IMR-90 (cell line): ENCODE results near the gene EMX2. TPM values are rescaled to one million over a fixed set of nuclear protein-coding genes. Genes with fewer than 3 reads are reported as not detected.

Experiments
- ATAC-seq: fragments of 200-7000 bp; cut with Tn5 transposase; 2 replicates; pipeline ENCODE4 v1.9.1; 2020; ENCODE audit warnings: low read depth, mild to moderate bottlenecking, moderate library complexity
- Bru-seq: library from RNA; stranded (reverse); fragments of 400-500 nt; gene quantifications from one replicate; lab custom pipeline; 2021; lab: Mats Ljungman, UMichigan
- BruChase-seq, 2 experiments: library from RNA; stranded (reverse); fragments of 400-500 nt; gene quantifications; one replicate each; lab custom pipeline; 2021; lab: Mats Ljungman, UMichigan
- BruUV-seq: library from RNA; stranded (reverse); fragments of 400-500 nt; replicated peaks from 2 replicates; lab custom pipeline; 2021; lab: Mats Ljungman, UMichigan
- CTCF ChIA-PET: fragments of 300-600 bp; formaldehyde crosslinking; extraction: SDS; loops from one replicate; lab custom pipeline; 2021; ENCODE audit warnings: antibody characterized with exemption; lab: Yijun Ruan, JAX
- POLR2A ChIA-PET: fragments of 300-600 bp; sonication (Branson Sonifier 250); formaldehyde crosslinking; loops from one replicate; lab custom pipeline; 2022; ENCODE audit warnings: antibody characterized with exemption; ENCODE audit not compliant: unreplicated experiment; lab: Charles Lee
- DNase-seq: peaks from one replicate; pipeline ENCODE4 v3.0.0; 2013
- H2AFZ ChIP-seq: replicated peaks from 2 replicates; pipeline ENCODE3; 2013; ENCODE audit warnings: low read length, mild to moderate bottlenecking; ENCODE audit not compliant: poor library complexity
- H2AK5ac ChIP-seq: 2 replicates; pipeline ENCODE4 v1.6.1; 2013; ENCODE audit warnings: low read depth, low read length, inconsistent platforms
- H2AK9ac ChIP-seq: replicated peaks from 2 replicates; pipeline ENCODE3; 2013; ENCODE audit warnings: mild to moderate bottlenecking, low read depth, low read length, moderate library complexity; ENCODE audit not compliant: poor library complexity
- H2BK120ac ChIP-seq: 2 replicates; pipeline ENCODE4 v1.6.1; 2013; ENCODE audit warnings: low read depth, low read length, inconsistent platforms
- H2BK15ac ChIP-seq: 3 replicates; pipeline ENCODE4 v1.6.1; 2013; ENCODE audit warnings: low read depth, low read length, inconsistent platforms
- H2BK20ac ChIP-seq: 2 replicates; pipeline ENCODE4 v1.6.1; 2013; ENCODE audit warnings: low read depth, mild to moderate bottlenecking, inconsistent platforms, low read length, moderate library complexity
- H2BK5ac ChIP-seq: 2 replicates; pipeline ENCODE4 v1.6.1; 2013; ENCODE audit warnings: mild to moderate bottlenecking, low read depth, low read length, inconsistent platforms; ENCODE audit not compliant: poor library complexity, severe bottlenecking
- H3K14ac ChIP-seq: replicated peaks from 2 replicates; pipeline ENCODE4 v1.6.1; 2013; ENCODE audit warnings: low read depth, low read length, inconsistent platforms
- H3K18ac ChIP-seq: 2 replicates; pipeline ENCODE4 v1.6.1; 2013; ENCODE audit warnings: low read depth, low read length, control low read depth
- H3K23ac ChIP-seq: 2 replicates; pipeline ENCODE4 v1.6.1; 2013; ENCODE audit warnings: low read depth, low read length, inconsistent platforms
- H3K27ac ChIP-seq: 2 replicates; pipeline ENCODE4 v1.5.1; 2013; ENCODE audit warnings: mild to moderate bottlenecking, control low read depth, low read length; ENCODE audit not compliant: insufficient read depth
- H3K27me3 ChIP-seq: 2 replicates; pipeline ENCODE4 v1.6.1; 2013; ENCODE audit warnings: low read length; ENCODE audit not compliant: control insufficient read depth, insufficient read depth
- H3K36me3 ChIP-seq: 2 replicates; pipeline ENCODE4 v1.6.1; 2013; ENCODE audit warnings: low read length, mixed read lengths; ENCODE audit not compliant: control insufficient read depth, insufficient read depth
- H3K4ac ChIP-seq: 2 replicates; pipeline ENCODE4 v1.6.1; 2013; ENCODE audit warnings: low read depth, low read length, inconsistent platforms
- H3K4me1 ChIP-seq: 2 replicates; pipeline ENCODE4 v1.6.1; 2013; ENCODE audit warnings: low read length, mixed read lengths; ENCODE audit not compliant: control insufficient read depth, insufficient read depth
- H3K4me2 ChIP-seq: 2 replicates; pipeline ENCODE4 v1.6.1; 2013; ENCODE audit warnings: low read depth, mild to moderate bottlenecking, control low read depth, low read length, moderate library complexity
- H3K4me3 ChIP-seq: 2 replicates; pipeline ENCODE4 v1.5.1; 2013; ENCODE audit warnings: low read depth, mild to moderate bottlenecking, control low read depth, low read length, moderate library complexity; ENCODE audit not compliant: insufficient read depth
- H3K56ac ChIP-seq: 2 replicates; pipeline ENCODE4 v1.6.1; 2013; ENCODE audit warnings: low read length, inconsistent platforms; ENCODE audit not compliant: insufficient read depth; ENCODE audit errors: extremely low read depth
- H3K79me1 ChIP-seq, 2 experiments: 2 replicates each; pipeline ENCODE4 v1.6.1; 2013; ENCODE audit warnings: low read length in 2 of 2, inconsistent platforms in 1 of 2, low read depth in 1 of 2
- H3K9ac ChIP-seq: 2 replicates; pipeline ENCODE4 v1.6.1; 2013; ENCODE audit warnings: low read depth, low read length, control low read depth
- H3K9me1 ChIP-seq: 2 replicates; pipeline ENCODE4 v1.6.1; 2013; ENCODE audit warnings: low read length, inconsistent platforms; ENCODE audit not compliant: insufficient read depth
- H3K9me3 ChIP-seq: 2 replicates; pipeline ENCODE4 v1.6.1; 2013; ENCODE audit warnings: low read length; ENCODE audit not compliant: control insufficient read depth, insufficient read depth
- H4K20me1 ChIP-seq: 2 replicates; pipeline ENCODE4 v1.6.1; 2013; ENCODE audit warnings: low read length, inconsistent platforms; ENCODE audit not compliant: insufficient read depth
- H4K5ac ChIP-seq: 2 replicates; pipeline ENCODE4 v1.6.1; 2013; ENCODE audit warnings: mild to moderate bottlenecking, low read depth, low read length, control low read depth
- H4K8ac ChIP-seq, 2 experiments: 2 replicates each; pipeline ENCODE4 v1.6.1; 2013; ENCODE audit warnings: low read depth in 2 of 2, low read length in 2 of 2, control low read depth in 1 of 2, inconsistent platforms in 1 of 2
- H4K91ac ChIP-seq: 2 replicates; pipeline ENCODE4 v1.6.1; 2013; ENCODE audit warnings: low read depth, low read length, inconsistent platforms; ENCODE audit not compliant: insufficient read depth
- BHLHE40 ChIP-seq: fragments of 150-350 bp; IDR thresholded peaks from 2 replicates; pipeline ENCODE4 v1.6.1; 2016; ENCODE audit warnings: mild to moderate bottlenecking, low read depth, low read length
- CEBPB ChIP-seq: IDR thresholded peaks from 2 replicates; pipeline ENCODE4 v1.6.1; 2012; ENCODE audit warnings: low read depth, low read length, improper control_type of control experiment
- CTCF ChIP-seq: conservative IDR thresholded peaks from 2 replicates; pipeline ENCODE4 v1.5.1; 2012; ENCODE audit warnings: mild to moderate bottlenecking, low read depth, low read length, improper control_type of control experiment
- MAFK ChIP-seq: IDR thresholded peaks from 2 replicates; pipeline ENCODE4 v1.6.1; 2012; ENCODE audit warnings: low read depth, low read length, improper control_type of control experiment
- MXI1 ChIP-seq: IDR thresholded peaks from 2 replicates; pipeline ENCODE4 v1.6.1; 2012; ENCODE audit warnings: low read depth, mild to moderate bottlenecking, low read length, moderate library complexity, borderline replicate concordance
- NFE2L2 ChIP-seq: fragments of 150-350 bp; IDR thresholded peaks from 2 replicates; pipeline ENCODE4 v1.6.1; 2016; ENCODE audit warnings: low read depth, mild to moderate bottlenecking, low read length
- POLR2A ChIP-seq: IDR thresholded peaks from 2 replicates; pipeline ENCODE4 v1.6.1; 2012; ENCODE audit warnings: mild to moderate bottlenecking, low read depth, low read length
- RAD21 ChIP-seq: IDR thresholded peaks from 2 replicates; pipeline ENCODE4 v1.6.1; 2012; ENCODE audit warnings: low read length, improper control_type of control experiment
- SMC3 ChIP-seq: fragments of 150-350 bp; IDR thresholded peaks from 2 replicates; pipeline ENCODE4 v1.6.1; 2016; ENCODE audit warnings: low read depth, mild to moderate bottlenecking, antibody characterized with exemption, low read length, moderate library complexity
- WGBS, 2 experiments: methylation state at CpG; one replicate each; pipeline versions ENCODE4 v1.1.5 to v1.1.7; 2013; ENCODE audit warnings: missing lambda C conversion rate in 2 of 2; ENCODE audit not compliant: insufficient read length in 1 of 2; ENCODE audit errors: extremely low coverage in 2 of 2; 5-methylcytosine and 5-hydroxymethylcytosine counted together
- dilution Hi-C: fragments of 300-500 bp; cut with HindIII; formaldehyde crosslinking; loops from one replicate; pipeline ENCODE4 v1.14.3; 2018; ENCODE audit warnings: low sequenced_read_pairs; ENCODE audit not compliant: unreplicated experiment
- in situ Hi-C: fragments of 300-500 bp; cut with MboI; formaldehyde crosslinking; loops from 3 replicates; pipeline ENCODE4 v1.14.3; 2019; ENCODE audit warnings: low sequenced_read_pairs, inconsistent platforms, mixed read lengths
- intact Hi-C: fragments of 100-400 bp; cut with micrococcal nuclease; formaldehyde crosslinking; loops from 2 replicates; pipeline ENCODE4 v1.10.0; 2022
- long read RNA-seq: library from polyadenylated mRNA; unstranded; transcript quantifications from one replicate; pipeline ENCODE4 v2.0.0, GENCODE V29; 2021; ENCODE audit not compliant: unreplicated experiment
- polyA plus RNA-seq, 3 experiments: library from polyadenylated mRNA; depleted of rRNA; stranded (reverse); fragments of >200 nt; gene quantifications; 2 replicates each; pipeline ENCODE4 v1.2.3, GENCODE V29; 2012; ENCODE audit warnings: low replicate concordance in 1 of 3
- total RNA-seq: library from RNA; depleted of rRNA; stranded (reverse); fragments of >200 nt; gene quantifications from 2 replicates; pipeline ENCODE4 v1.2.3, GENCODE V29; 2012; rRNA removed

EMX2 gene
- not detected in 2 replicates for total RNA-seq
- not detected in 2 replicates for polyA plus RNA-seq (2012; rRNA removed)
- polyA plus RNA-seq (2012; cell fraction: cytosol; rRNA removed), result not detected in 2 replicates
- not detected in 2 replicates for polyA plus RNA-seq (2012; cell fraction: nucleus; rRNA removed; ENCODE audit: low replicate concordance)
- not detected for Bru-seq, nascent RNA
- not detected for BruChase-seq, experiment 1, labeled RNA remaining after a 6-hour chase
- BruChase-seq, experiment 2, labeled RNA remaining after a 2-hour chase, result not detected
- long read RNA-seq, result 0 reads

GRCh38 chr10:117542706-117543224 lies at the start of gene EMX2:
EMX2 (plus strand) TSS chr10:117542746; CDS start chr10:117543268, 522 bp downstream.
- H3K56ac ChIP-seq, result no peak within 1 kb of the TSS
- intact Hi-C loops (no loop called here), dilution Hi-C loops (no loop called here), in situ Hi-C loops (loop anchor here (5.0 kb wide), 1 partner anchor 700 kb away; no protein-coding TSS in a partner anchor)
- peak within 1 kb of the TSS; percentile 88 for H3K4me2 ChIP-seq
- no peak within 1 kb of the TSS for H2AK9ac ChIP-seq
- DNase-seq (no peak), ATAC-seq (no peak)
- POLR2A ChIA-PET, result no interaction called here
- H2BK5ac ChIP-seq, result no peak within 1 kb of the TSS
- H3K9me3 ChIP-seq, result peaks cover 5% of the 10 kb centered on the region; the same call in 1 of the 2 replicates
- no TSS peak for BruUV-seq
- no peak within 1 kb of the TSS for H2AK5ac ChIP-seq
- CTCF ChIA-PET, result no interaction called here
- H2BK20ac ChIP-seq, result no peak within 1 kb of the TSS
- no peak within 1 kb of the TSS for H3K18ac ChIP-seq
- H3K4ac ChIP-seq, result no peak within 1 kb of the TSS
- no peaks in the 10 kb centered on the region for H4K20me1 ChIP-seq
- H2BK15ac ChIP-seq, result no peak within 1 kb of the TSS
- no peak within 1 kb of the TSS for H4K5ac ChIP-seq
- no peak within 1 kb of the TSS for H3K27ac ChIP-seq
- no peak within 1 kb of the TSS for H4K91ac ChIP-seq
- TF ChIP-seq NFE2L2 (no peak), POLR2A (no peak), RAD21 (no peak), CEBPB (no peak), CTCF (no peak), MXI1 (no peak), MAFK (no peak), BHLHE40 (no peak), SMC3 (no peak)
- no peak within 1 kb of the TSS for H3K9ac ChIP-seq
- no peaks in the 10 kb centered on the region for H3K36me3 ChIP-seq
- WGBS, 2 experiments, result no CpG with 5 or more reads among the region's 26 CpGs
- no peak within 1 kb of the TSS for H3K14ac ChIP-seq
- no peaks in the 10 kb centered on the region for H3K79me1 ChIP-seq
- peaks cover 2% of the 10 kb centered on the region; the same call in 1 of the 2 replicates for H3K4me1 ChIP-seq
- peaks cover 93% of the 10 kb centered on the region for H3K27me3 ChIP-seq
- no peak within 1 kb of the TSS for H2BK120ac ChIP-seq
- H2AFZ ChIP-seq, result peak within 1 kb of the TSS; percentile 70
- H3K4me3 ChIP-seq, result no peak within 1 kb of the TSS
- no peak within 1 kb of the TSS for H4K8ac ChIP-seq
- H3K23ac ChIP-seq, result no peak within 1 kb of the TSS
- no peaks in the 10 kb centered on the region for H3K9me1 ChIP-seq
